Measurements from ENCODE around the gene SNX24.

SNX24 gene

GRCh38 chr5:122985954-122986721, 140.7 kb downstream of the SNX24 start:
- H3K27ac ChIP-seq (ENCODE audit: low read length), result no peak overlapping the region
- H3K36me3 ChIP-seq (ENCODE audit: control insufficient read depth in 1 of 2, insufficient read depth in 2 of 2, low read length in 2 of 2), result no peaks in the 10 kb centered on the region
- H3K9me3 ChIP-seq (ENCODE audit: control insufficient read depth in 1 of 2, low read length in 2 of 2), result no peaks in the 10 kb centered on the region
- H3K4me1 ChIP-seq (ENCODE audit: control insufficient read depth in 1 of 2, insufficient read depth in 2 of 2, low read length in 2 of 2), result no peaks in the 10 kb centered on the region
- no peak overlapping the region for H3K4me3 ChIP-seq (ENCODE audit: low read depth in 1 of 2, low read length in 2 of 2)
- H3K27me3 ChIP-seq (ENCODE audit: low read depth, low read length), result no peaks in the 10 kb centered on the region

DNA sequence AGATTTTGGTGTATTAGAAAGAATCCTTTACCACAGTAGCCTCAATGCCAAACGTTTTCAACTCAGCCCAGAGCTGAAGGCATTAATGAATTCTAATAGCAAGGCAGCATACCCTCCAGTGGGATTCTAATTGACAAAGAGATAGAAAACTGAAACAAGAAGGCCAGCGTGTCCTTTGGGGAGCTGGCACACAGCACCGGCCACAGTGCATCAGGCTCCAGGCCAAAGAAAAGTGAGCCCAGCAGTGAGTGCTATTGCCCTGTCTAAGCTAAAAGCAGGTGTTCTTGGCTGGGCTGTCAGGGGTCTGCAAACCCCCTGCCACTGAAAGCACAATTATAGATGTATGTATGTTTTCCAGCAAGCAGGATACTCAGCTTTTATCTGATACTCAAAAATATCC, 150.7 kb downstream of the SNX24 start:
- Histone ChIP-seq H3K4me3 (ENCODE audit: low read depth in 1 of 2, low read length in 2 of 2) (no peak overlapping the region), H3K36me3 (ENCODE audit: control insufficient read depth in 1 of 2, insufficient read depth in 2 of 2, low read length in 2 of 2) (peaks cover 5 to 8% of the 10 kb centered on the region in 2 donors), H3K9me3 (ENCODE audit: control insufficient read depth in 1 of 2, low read length in 2 of 2) (no peaks in the 10 kb centered on the region), H3K27me3 (ENCODE audit: low read depth, low read length) (no peaks in the 10 kb centered on the region), H3K4me1 (ENCODE audit: control insufficient read depth in 1 of 2, insufficient read depth in 2 of 2, low read length in 2 of 2) (no peaks in the 10 kb centered on the region), H3K27ac (ENCODE audit: low read length) (no peak overlapping the region)

DNA sequence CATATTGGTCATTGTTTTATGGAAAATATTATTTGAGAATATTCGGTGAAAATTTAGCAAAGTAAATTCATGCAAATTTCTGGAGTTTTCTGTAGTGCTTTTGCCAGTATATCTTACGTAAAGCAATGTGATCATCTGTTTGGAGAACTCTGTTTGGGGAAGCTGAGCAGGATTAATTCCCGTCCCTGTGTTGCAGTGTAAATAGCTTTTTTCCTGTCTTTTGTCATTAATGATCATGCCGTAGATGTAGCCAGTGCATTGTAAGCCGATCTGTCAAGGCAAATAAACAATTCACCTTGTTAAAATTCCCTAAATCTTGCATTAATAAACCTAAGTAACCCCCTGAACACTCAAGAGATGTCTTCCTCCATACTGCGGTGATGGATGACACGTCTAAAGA, 151.9 kb downstream of the SNX24 start:
- H3K9me3 ChIP-seq (ENCODE audit: control insufficient read depth in 1 of 2, low read length in 2 of 2), result no peaks in the 10 kb centered on the region

GRCh38 chr5:122999947-123000563, 154.6 kb downstream of the SNX24 start:
- H3K4me3 ChIP-seq (ENCODE audit: low read depth in 1 of 2, low read length in 2 of 2), result no peak overlapping the region
- H3K36me3 ChIP-seq (ENCODE audit: control insufficient read depth in 1 of 2, insufficient read depth in 2 of 2, low read length in 2 of 2), result peaks cover 5 to 13% of the 10 kb centered on the region in 2 donors
- no peaks in the 10 kb centered on the region for H3K27me3 ChIP-seq (ENCODE audit: low read depth, low read length)
- no peaks in the 10 kb centered on the region for H3K4me1 ChIP-seq (ENCODE audit: control insufficient read depth in 1 of 2, insufficient read depth in 2 of 2, low read length in 2 of 2)
- H3K9me3 ChIP-seq (ENCODE audit: control insufficient read depth in 1 of 2, low read length in 2 of 2), result no peaks in the 10 kb centered on the region
- no peak overlapping the region for H3K27ac ChIP-seq (ENCODE audit: low read length)

More for the DNA sequence above, 151.9 kb downstream of the SNX24 start:
- Histone ChIP-seq H3K36me3 (ENCODE audit: control insufficient read depth in 1 of 2, insufficient read depth in 2 of 2, low read length in 2 of 2) (peaks cover 5 to 8% of the 10 kb centered on the region in 2 donors), H3K27me3 (ENCODE audit: low read depth, low read length) (no peaks in the 10 kb centered on the region), H3K4me1 (ENCODE audit: control insufficient read depth in 1 of 2, insufficient read depth in 2 of 2, low read length in 2 of 2) (no peaks in the 10 kb centered on the region), H3K27ac (ENCODE audit: low read length) (no peak overlapping the region), H3K4me3 (ENCODE audit: low read depth in 1 of 2, low read length in 2 of 2) (no peak overlapping the region)

DNA sequence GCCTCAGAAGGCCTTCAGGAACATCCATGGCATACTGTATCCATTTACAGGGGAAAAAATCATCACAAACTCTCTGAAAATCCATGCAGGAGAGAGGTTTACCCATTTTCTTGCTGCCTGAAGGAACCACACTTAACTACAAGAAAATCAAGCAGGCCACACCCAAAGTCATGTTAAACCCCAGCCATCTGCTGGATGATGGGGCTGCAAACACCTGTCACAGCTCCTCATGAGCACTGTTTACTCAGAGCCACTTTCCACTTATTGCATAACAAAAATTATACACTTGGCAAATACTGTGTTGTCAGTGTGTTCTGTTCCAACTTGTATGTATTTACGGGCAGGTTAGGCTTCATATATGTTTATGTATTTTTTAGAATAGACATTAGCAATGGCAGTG, 155.3 kb downstream of the SNX24 start:
- Histone ChIP-seq H3K27ac (ENCODE audit: low read length) (no peak overlapping the region), H3K27me3 (ENCODE audit: low read depth, low read length) (no peaks in the 10 kb centered on the region), H3K4me1 (ENCODE audit: control insufficient read depth in 1 of 2, insufficient read depth in 2 of 2, low read length in 2 of 2) (no peaks in the 10 kb centered on the region), H3K9me3 (ENCODE audit: control insufficient read depth in 1 of 2, low read length in 2 of 2) (no peaks in the 10 kb centered on the region), H3K4me3 (ENCODE audit: low read depth in 1 of 2, low read length in 2 of 2) (no peak overlapping the region), H3K36me3 (ENCODE audit: control insufficient read depth in 1 of 2, insufficient read depth in 2 of 2, low read length in 2 of 2) (peaks cover 5 to 13% of the 10 kb centered on the region in 2 donors)

DNA sequence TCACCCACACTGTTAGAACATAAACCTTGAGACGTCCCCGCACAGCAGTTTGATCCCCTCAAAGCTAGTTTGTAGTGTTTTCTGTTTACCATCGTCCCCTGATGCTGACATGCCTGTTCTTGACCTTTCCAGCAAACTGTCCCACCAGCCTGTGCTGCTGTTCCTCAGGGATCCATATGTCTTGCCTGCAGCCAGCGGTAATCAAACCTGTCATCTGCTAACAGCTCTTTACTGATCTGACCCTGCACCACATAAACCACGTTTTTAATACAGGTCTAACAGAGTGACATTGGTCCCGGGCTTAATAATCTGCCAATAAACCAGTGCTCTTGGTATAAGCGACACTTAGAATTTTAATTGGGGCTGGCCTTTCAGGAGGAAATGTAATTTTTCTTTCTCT, 156.4 kb downstream of the SNX24 start:
- Histone ChIP-seq H3K4me1 (ENCODE audit: control insufficient read depth in 1 of 2, insufficient read depth in 2 of 2, low read length in 2 of 2) (no peaks in the 10 kb centered on the region), H3K36me3 (ENCODE audit: control insufficient read depth in 1 of 2, insufficient read depth in 2 of 2, low read length in 2 of 2) (peaks cover 5 to 13% of the 10 kb centered on the region in 2 donors), H3K9me3 (ENCODE audit: control insufficient read depth in 1 of 2, low read length in 2 of 2) (no peaks in the 10 kb centered on the region), H3K27me3 (ENCODE audit: low read depth, low read length) (no peaks in the 10 kb centered on the region), H3K4me3 (ENCODE audit: low read depth in 1 of 2, low read length in 2 of 2) (no peak overlapping the region), H3K27ac (ENCODE audit: low read length) (no peak overlapping the region)

DNA sequence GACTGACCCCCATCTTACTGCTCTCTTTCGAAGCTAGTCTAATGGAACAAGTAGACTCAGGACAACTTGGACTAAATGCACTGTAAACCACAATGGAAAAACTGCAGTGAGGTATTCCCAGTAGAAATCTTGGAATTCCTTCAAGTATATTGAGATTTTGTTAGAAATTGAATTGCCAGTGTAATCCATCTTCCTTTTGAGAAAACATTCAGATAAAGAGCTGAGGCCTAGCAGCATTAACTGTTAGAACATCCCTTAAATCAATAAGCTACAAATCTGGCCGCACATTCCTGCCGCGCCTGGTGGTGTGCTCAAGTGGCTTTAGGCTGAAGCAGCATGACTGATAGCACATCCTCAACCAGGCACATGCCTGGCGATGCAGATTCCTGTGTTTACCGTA, 161.8 kb downstream of the SNX24 start:
- H3K9me3 ChIP-seq (ENCODE audit: control insufficient read depth in 1 of 2, low read length in 2 of 2), result no peaks in the 10 kb centered on the region
- H3K36me3 ChIP-seq (ENCODE audit: control insufficient read depth in 1 of 2, insufficient read depth in 2 of 2, low read length in 2 of 2), result peaks cover 0 to 5% of the 10 kb centered on the region in 2 donors
- H3K4me1 ChIP-seq (ENCODE audit: control insufficient read depth in 1 of 2, insufficient read depth in 2 of 2, low read length in 2 of 2), result no peaks in the 10 kb centered on the region
- no peak overlapping the region for H3K4me3 ChIP-seq (ENCODE audit: low read depth in 1 of 2, low read length in 2 of 2)
- H3K27ac ChIP-seq (ENCODE audit: low read length), result no peak overlapping the region
- H3K27me3 ChIP-seq (ENCODE audit: low read depth, low read length), result no peaks in the 10 kb centered on the region

DNA sequence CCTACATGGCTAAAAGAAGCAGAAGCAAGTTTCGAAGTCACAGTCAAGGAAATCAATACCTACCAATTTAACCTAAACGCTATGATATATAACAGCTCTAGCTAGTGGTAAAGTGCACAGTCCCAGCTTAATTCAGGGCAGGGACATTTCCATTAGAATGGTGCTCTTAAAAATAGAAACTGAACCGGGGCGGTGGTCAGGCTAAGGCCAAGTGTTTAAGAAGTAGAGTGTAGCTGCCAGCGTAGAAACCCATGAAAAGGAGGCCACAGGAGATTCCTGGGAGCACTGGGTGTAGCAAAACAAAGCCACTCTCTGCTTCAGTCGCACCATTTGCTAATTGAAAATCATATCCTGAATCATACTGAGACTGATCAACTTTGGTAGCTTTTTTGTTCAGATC, 162.3 kb downstream of the SNX24 start:
- H3K36me3 ChIP-seq (ENCODE audit: control insufficient read depth in 1 of 2, insufficient read depth in 2 of 2, low read length in 2 of 2), result peaks cover 0 to 4% of the 10 kb centered on the region in 2 donors
- no peaks in the 10 kb centered on the region for H3K4me1 ChIP-seq (ENCODE audit: control insufficient read depth in 1 of 2, insufficient read depth in 2 of 2, low read length in 2 of 2)
- H3K27me3 ChIP-seq (ENCODE audit: low read depth, low read length), result no peaks in the 10 kb centered on the region
- H3K27ac ChIP-seq (ENCODE audit: low read length), result no peak overlapping the region
- H3K4me3 ChIP-seq (ENCODE audit: low read depth in 1 of 2, low read length in 2 of 2), result no peak overlapping the region
- H3K9me3 ChIP-seq (ENCODE audit: control insufficient read depth in 1 of 2, low read length in 2 of 2), result no peaks in the 10 kb centered on the region

DNA sequence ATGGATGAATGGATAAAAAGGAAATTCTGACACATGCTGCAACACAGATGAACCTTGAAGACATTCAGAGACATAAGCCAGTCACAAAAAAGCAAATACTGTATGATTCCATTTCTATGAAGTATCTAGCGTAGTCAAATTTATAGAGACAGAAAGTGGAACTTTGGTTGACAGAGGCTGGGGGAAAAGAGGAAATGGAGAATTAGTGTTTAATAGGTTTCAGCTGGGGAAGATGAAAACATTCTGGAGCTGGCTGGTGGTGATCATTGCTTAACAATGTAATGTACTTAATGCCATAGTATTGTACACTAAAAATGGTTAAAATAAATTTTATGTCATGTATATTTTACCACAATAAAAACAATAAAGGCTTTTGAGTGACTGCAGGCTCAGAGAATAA, 166.9 kb downstream of the SNX24 start:
- Histone ChIP-seq H3K27ac (ENCODE audit: low read length) (no peak overlapping the region), H3K9me3 (ENCODE audit: control insufficient read depth in 1 of 2, low read length in 2 of 2) (no peaks in the 10 kb centered on the region), H3K4me1 (ENCODE audit: control insufficient read depth in 1 of 2, insufficient read depth in 2 of 2, low read length in 2 of 2) (no peaks in the 10 kb centered on the region), H3K4me3 (ENCODE audit: low read depth in 1 of 2, low read length in 2 of 2) (no peak overlapping the region), H3K27me3 (ENCODE audit: low read depth, low read length) (no peaks in the 10 kb centered on the region), H3K36me3 (ENCODE audit: control insufficient read depth in 1 of 2, insufficient read depth in 2 of 2, low read length in 2 of 2) (no peaks in the 10 kb centered on the region)

GRCh38 chr5:123014689-123015088, 169.3 kb downstream of the SNX24 start:
- Histone ChIP-seq H3K4me1 (ENCODE audit: control insufficient read depth in 1 of 2, insufficient read depth in 2 of 2, low read length in 2 of 2) (no peaks in the 10 kb centered on the region), H3K27me3 (ENCODE audit: low read depth, low read length) (no peaks in the 10 kb centered on the region), H3K9me3 (ENCODE audit: control insufficient read depth in 1 of 2, low read length in 2 of 2) (no peaks in the 10 kb centered on the region), H3K27ac (ENCODE audit: low read length) (no peak overlapping the region), H3K4me3 (ENCODE audit: low read depth in 1 of 2, low read length in 2 of 2) (no peak overlapping the region), H3K36me3 (ENCODE audit: control insufficient read depth in 1 of 2, insufficient read depth in 2 of 2, low read length in 2 of 2) (no peaks in the 10 kb centered on the region)

GRCh38 chr5:123028222-123028621, 182.8 kb downstream of the SNX24 start:
- Histone ChIP-seq H3K27me3 (ENCODE audit: low read depth, low read length) (no peaks in the 10 kb centered on the region), H3K4me3 (ENCODE audit: low read depth in 1 of 2, low read length in 2 of 2) (no peak overlapping the region), H3K9me3 (ENCODE audit: control insufficient read depth in 1 of 2, low read length in 2 of 2) (no peaks in the 10 kb centered on the region), H3K27ac (ENCODE audit: low read length) (no peak overlapping the region), H3K4me1 (ENCODE audit: control insufficient read depth in 1 of 2, insufficient read depth in 2 of 2, low read length in 2 of 2) (no peaks in the 10 kb centered on the region), H3K36me3 (ENCODE audit: control insufficient read depth in 1 of 2, insufficient read depth in 2 of 2, low read length in 2 of 2) (peaks cover 25 to 26% of the 10 kb centered on the region in 2 donors)
